AG10803 (cell line): Measurements from ENCODE around the gene ELP4.

Source experiments
- DNase-seq: peaks from one replicate; pipeline ENCODE4 v3.0.0; 2010; ENCODE audit warnings: low read depth
- H3K4me3 ChIP-seq: 2 replicates; pipeline ENCODE4 v1.5.1; 2011; ENCODE audit warnings: mild to moderate bottlenecking, low read length, control low read depth
- TF ChIP-seq, protein P1 (sequence below): conservative IDR thresholded peaks from 2 replicates; pipeline ENCODE4 v1.5.1; 2011; ENCODE audit warnings: mild to moderate bottlenecking, low read length, control low read depth, inconsistent platforms

The ELP4 gene

GRCh38 chr11:31819621-31820437 is 310.3 kb downstream of the ELP4 start:
- no peak overlapping the region for H3K4me3 ChIP-seq
- DNase-seq: no peak
- TF ChIP-seq, protein P1, sequence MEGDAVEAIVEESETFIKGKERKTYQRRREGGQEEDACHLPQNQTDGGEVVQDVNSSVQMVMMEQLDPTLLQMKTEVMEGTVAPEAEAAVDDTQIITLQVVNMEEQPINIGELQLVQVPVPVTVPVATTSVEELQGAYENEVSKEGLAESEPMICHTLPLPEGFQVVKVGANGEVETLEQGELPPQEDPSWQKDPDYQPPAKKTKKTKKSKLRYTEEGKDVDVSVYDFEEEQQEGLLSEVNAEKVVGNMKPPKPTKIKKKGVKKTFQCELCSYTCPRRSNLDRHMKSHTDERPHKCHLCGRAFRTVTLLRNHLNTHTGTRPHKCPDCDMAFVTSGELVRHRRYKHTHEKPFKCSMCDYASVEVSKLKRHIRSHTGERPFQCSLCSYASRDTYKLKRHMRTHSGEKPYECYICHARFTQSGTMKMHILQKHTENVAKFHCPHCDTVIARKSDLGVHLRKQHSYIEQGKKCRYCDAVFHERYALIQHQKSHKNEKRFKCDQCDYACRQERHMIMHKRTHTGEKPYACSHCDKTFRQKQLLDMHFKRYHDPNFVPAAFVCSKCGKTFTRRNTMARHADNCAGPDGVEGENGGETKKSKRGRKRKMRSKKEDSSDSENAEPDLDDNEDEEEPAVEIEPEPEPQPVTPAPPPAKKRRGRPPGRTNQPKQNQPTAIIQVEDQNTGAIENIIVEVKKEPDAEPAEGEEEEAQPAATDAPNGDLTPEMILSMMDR: no peak

GRCh38 chr11:31820438-31820818 is 310.9 kb downstream of the ELP4 start:
- TF ChIP-seq, protein P1: no peak
- no peak for DNase-seq
- H3K4me3 ChIP-seq: no peak overlapping the region

DNA sequence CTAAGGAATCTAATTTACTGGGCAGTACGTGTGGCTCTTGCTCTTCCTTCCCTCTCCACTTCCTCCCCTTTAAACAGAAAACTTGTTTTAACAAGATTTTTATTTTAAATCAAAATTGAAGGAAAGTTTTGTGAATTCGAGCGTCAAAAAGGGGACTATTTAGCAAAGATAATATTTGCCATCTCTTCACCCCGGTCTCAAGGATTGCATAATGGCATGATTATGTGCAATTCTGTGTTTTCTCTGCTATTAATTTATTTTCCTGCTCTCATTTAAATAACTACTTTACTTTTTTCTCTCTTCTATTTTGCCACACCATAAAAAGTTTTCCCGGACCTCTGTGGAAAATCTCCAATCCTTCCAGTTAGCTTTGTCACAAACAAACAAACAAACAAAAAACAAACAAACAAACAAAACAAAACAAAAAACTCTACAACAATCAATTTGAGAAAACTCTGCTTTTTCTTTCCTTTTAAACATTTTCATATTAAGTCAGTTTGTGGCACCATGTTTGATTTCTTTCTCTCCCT is 311.7 kb downstream of the ELP4 start:
- TF ChIP-seq, protein P1: no peak
- no peak overlapping the region for H3K4me3 ChIP-seq
- no peak for DNase-seq

- DNase-seq: no peak
- no peak overlapping the region for H3K4me3 ChIP-seq
- TF ChIP-seq, protein P1: no peak
Observed at GRCh38 chr11:31821766-31822165, 312.2 kb downstream of the ELP4 start.

DNA sequence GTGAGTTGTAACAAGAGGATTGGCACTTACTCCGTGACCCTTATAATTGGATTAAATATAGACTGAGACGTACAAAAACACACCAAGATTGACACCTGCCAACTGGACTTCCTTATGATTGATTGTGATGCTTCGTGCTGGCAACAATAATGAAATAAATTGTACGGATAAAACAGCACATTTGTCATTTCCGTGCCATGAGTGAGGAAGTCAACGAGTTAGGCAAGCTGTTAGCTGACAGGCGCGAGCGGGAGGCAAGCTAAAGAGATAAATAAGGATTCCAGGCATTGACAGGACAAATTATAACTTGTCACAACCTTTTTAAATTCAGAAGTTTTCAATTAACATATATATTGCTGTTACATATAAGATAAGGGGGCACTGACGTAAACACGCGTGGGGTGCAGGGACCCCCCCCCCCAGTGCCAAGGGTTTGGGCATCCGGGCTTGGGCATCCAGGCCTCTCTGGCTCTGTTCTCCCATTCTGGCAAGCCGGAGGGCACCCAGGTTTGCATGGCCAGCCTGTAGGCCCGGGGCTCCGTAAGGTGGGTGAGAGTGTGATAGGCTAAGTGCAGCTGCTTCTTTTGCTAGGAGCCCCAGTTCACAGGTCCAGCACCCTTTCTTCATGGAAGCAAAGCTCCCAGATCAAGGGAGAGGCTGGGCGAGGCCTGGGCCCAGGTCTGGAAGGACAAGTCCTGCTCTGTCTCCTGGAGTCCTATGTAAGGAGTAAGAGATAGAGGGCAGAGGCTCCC is 312.8 kb downstream of the ELP4 start:
- H3K4me3 ChIP-seq: no peak overlapping the region
- TF ChIP-seq, protein P1: no peak
- no peak for DNase-seq

DNA sequence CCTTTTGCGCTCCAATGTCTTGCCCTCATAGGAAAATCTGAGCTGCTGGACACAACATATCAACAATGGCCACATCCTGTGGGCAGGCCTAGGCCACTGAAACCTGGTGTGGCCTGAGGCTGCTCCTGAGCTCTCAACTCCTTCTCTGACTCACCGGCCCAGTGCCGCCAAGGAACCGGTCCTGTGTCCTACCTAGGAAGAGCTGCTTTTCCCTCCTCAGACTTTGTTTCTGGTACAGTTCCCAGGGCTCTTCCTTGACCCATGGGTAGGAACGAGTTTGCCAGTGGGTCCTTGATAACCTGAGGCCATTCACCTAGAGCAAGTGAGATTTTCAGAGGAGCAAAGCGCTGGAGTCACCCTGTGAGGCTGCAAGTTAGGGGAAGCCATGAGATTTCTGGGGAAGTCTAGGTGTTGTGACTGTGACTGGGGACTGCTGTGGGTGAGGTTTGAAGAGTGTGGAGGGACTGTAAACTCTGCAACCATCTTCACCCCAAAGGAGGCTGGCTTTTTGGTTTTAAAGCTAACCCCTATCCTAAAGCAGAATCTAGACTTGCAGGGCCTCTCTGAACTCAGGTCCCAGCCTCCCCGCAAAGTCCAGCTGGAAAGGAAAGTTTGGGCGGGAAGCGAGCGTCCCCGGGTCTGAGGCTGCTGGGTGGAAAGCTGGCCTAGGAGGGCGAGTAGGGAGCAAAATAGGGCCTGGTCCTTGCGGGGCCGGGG is 313.5 kb downstream of the ELP4 start:
- no peak for DNase-seq
- TF ChIP-seq, protein P1: no peak

More for the DNA sequence above, 313.5 kb downstream of the ELP4 start:
- H3K4me3 ChIP-seq: no peak overlapping the region
